K562 (cell line): Measurements from ENCODE around the gene CBY3. TPM values are rescaled to one million over a fixed set of nuclear protein-coding genes. Genes with fewer than 3 reads are reported as not detected.

ENCODE experiments used
- ARHGAP35 ChIP-seq: fragments of 450-650 bp; IDR thresholded peaks from 2 replicates; pipeline ENCODE4 v1.6.1; 2018; ENCODE audit not compliant: partially characterized antibody
- CBX5 ChIP-seq: IDR thresholded peaks from 2 replicates; pipeline ENCODE4 v1.6.1; 2014; ENCODE audit warnings: low read depth, borderline replicate concordance
- ETS1 ChIP-seq: conservative IDR thresholded peaks from 2 replicates; pipeline ENCODE4 v1.6.1; 2011; ENCODE audit warnings: low read depth, mild to moderate bottlenecking, low read length; ENCODE audit not compliant: control insufficient read depth
- HMG20B ChIP-seq: fragments of 250-450 bp; sonication (Bioruptor Pico); IDR thresholded peaks from 2 replicates; pipeline ENCODE4 v1.5.0; 2021; ENCODE audit warnings: mild to moderate bottlenecking
- HNRNPH1 ChIP-seq: fragments of 200-400 bp; formaldehyde crosslinking; optimal IDR thresholded peaks from 2 replicates; pipeline ENCODE3; 2017; ENCODE audit warnings: low read depth, mild to moderate bottlenecking, low read length, moderate library complexity
- HNRNPL ChIP-seq: fragments of 200-400 bp; formaldehyde crosslinking; IDR thresholded peaks from 2 replicates; pipeline ENCODE4 v1.6.1; 2017; ENCODE audit warnings: low read depth, mild to moderate bottlenecking, low read length
- PRPF4 ChIP-seq: fragments of 200-400 bp; formaldehyde crosslinking; IDR thresholded peaks from one replicate; pipeline ENCODE4 v1.6.1; 2017; ENCODE audit warnings: low read length, low read depth, mild to moderate bottlenecking; ENCODE audit not compliant: insufficient read depth, poor library complexity, severe bottlenecking
- SAFB2 ChIP-seq: fragments of 200-400 bp; formaldehyde crosslinking; IDR thresholded peaks from 2 replicates; pipeline ENCODE4 v1.6.1; 2018; ENCODE audit warnings: borderline replicate concordance, low read length, low read depth, moderate library complexity; ENCODE audit not compliant: severe bottlenecking
- SMAD3 ChIP-seq: fragments of 450-650 bp; formaldehyde crosslinking; conservative IDR thresholded peaks from 2 replicates; pipeline ENCODE4 v1.4.0; 2020; ENCODE audit warnings: mild to moderate bottlenecking
- STAT5B ChIP-seq: fragments of 250-450 bp; sonication (Bioruptor Pico); IDR thresholded peaks from 2 replicates; pipeline ENCODE4 v1.8.0; 2021; ENCODE audit warnings: mild to moderate bottlenecking, inconsistent platforms
- STAT6 ChIP-seq: sonication (generic); formaldehyde crosslinking; IDR thresholded peaks from 2 replicates; pipeline ENCODE4 v1.8.1; 2023; ENCODE audit warnings: mild to moderate bottlenecking, missing genetic modification reagents
- TGIF2 ChIP-seq: sonication (generic); formaldehyde crosslinking; IDR thresholded peaks from 2 replicates; pipeline ENCODE4 v1.8.1; 2022; ENCODE audit warnings: mild to moderate bottlenecking, missing genetic modification reagents, moderate library complexity
- ZNF140 ChIP-seq: fragments of 250-450 bp; sonication (Bioruptor Pico); IDR thresholded peaks from 2 replicates; pipeline ENCODE4 v1.8.0; 2021; ENCODE audit warnings: moderate library complexity, mild to moderate bottlenecking, inconsistent platforms
- polyA plus RNA-seq, 8 experiments: library from polyadenylated mRNA; depleted of rRNA in 4 of 8; stranded (reverse) in 5 of 8; unstranded in 3 of 8; fragments of >200 nt; fragmentation: Nextera tagmentation in 2 of 8; fragmentation: Illumina TruSeq in 1 of 8; extraction: Ambion mirVana in 2 of 8; extraction: Trizol in 1 of 8; gene quantifications; 2 replicates each; pipeline versions ENCODE4 v1.2.1 to v1.2.3, GENCODE V29; 2011 to 2014; ENCODE audit warnings: inconsistent platforms in 1 of 8, missing spikeins in 1 of 8
- total RNA-seq, 7 experiments: library from RNA; depleted of rRNA in 6 of 7; stranded (reverse); fragments of >200 nt in 6 of 7; fragmentation: Illumina TruSeq in 2 of 7; extraction: Trizol in 2 of 7; gene quantifications; 2 replicates each; pipeline versions ENCODE4 v1.2.1 to v1.2.3, GENCODE V29; 2011 to 2021; ENCODE audit warnings: low replicate concordance in 1 of 7
- TF ChIP-seq, protein P1 (sequence below): sonication (generic); formaldehyde crosslinking; IDR thresholded peaks from 2 replicates; pipeline ENCODE4 v1.5.0; 2020; ENCODE audit warnings: missing genetic modification reagents
- TF ChIP-seq, protein P2 (sequence below): fragments of 250-450 bp; sonication (Bioruptor Pico); IDR thresholded peaks from 2 replicates; pipeline ENCODE4 v1.4.0; 2020
- TF ChIP-seq, protein P3 (sequence below): fragments of 250-450 bp; sonication (Bioruptor Pico); IDR thresholded peaks from 2 replicates; pipeline ENCODE4 v1.4.0; 2020; ENCODE audit warnings: mild to moderate bottlenecking, moderate library complexity, borderline replicate concordance

The CBY3 gene
- total and polyA plus RNA-seq, 9 of the 15 experiments (the other 6 are each of a cell fraction or from before 2014, with no cell fraction given): not detected

- TF ChIP-seq TGIF2 (CRISPR knock-in tag): no peak
- peak; percentile 20; the same call in 1 of the 2 replicates for TF ChIP-seq STAT6
- TF ChIP-seq, protein P1, sequence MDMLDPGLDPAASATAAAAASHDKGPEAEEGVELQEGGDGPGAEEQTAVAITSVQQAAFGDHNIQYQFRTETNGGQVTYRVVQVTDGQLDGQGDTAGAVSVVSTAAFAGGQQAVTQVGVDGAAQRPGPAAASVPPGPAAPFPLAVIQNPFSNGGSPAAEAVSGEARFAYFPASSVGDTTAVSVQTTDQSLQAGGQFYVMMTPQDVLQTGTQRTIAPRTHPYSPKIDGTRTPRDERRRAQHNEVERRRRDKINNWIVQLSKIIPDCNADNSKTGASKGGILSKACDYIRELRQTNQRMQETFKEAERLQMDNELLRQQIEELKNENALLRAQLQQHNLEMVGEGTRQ (CRISPR knock-in tag): no peak
- TF ChIP-seq CBX5: no peak
- no peak for TF ChIP-seq ETS1
- TF ChIP-seq SMAD3 (CRISPR knock-in tag): 0 out of 2 replicates have a peak, but pooled peaks have one; percentile 35
- TF ChIP-seq STAT5B (CRISPR knock-in tag): no peak
- TF ChIP-seq HMG20B (CRISPR knock-in tag): no peak
- TF ChIP-seq ARHGAP35: no peak
- TF ChIP-seq HNRNPH1: no peak
- TF ChIP-seq, protein P2, sequence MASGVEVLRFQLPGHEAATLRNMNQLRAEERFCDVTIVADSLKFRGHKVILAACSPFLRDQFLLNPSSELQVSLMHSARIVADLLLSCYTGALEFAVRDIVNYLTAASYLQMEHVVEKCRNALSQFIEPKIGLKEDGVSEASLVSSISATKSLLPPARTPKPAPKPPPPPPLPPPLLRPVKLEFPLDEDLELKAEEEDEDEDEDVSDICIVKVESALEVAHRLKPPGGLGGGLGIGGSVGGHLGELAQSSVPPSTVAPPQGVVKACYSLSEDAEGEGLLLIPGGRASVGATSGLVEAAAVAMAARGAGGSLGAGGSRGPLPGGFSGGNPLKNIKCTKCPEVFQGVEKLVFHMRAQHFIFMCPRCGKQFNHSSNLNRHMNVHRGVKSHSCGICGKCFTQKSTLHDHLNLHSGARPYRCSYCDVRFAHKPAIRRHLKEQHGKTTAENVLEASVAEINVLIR (CRISPR knock-in tag): peak; percentile 33
- peak; percentile 24 for TF ChIP-seq PRPF4
- no peak for TF ChIP-seq HNRNPL
- no peak for TF ChIP-seq ZNF140
- TF ChIP-seq, protein P3, sequence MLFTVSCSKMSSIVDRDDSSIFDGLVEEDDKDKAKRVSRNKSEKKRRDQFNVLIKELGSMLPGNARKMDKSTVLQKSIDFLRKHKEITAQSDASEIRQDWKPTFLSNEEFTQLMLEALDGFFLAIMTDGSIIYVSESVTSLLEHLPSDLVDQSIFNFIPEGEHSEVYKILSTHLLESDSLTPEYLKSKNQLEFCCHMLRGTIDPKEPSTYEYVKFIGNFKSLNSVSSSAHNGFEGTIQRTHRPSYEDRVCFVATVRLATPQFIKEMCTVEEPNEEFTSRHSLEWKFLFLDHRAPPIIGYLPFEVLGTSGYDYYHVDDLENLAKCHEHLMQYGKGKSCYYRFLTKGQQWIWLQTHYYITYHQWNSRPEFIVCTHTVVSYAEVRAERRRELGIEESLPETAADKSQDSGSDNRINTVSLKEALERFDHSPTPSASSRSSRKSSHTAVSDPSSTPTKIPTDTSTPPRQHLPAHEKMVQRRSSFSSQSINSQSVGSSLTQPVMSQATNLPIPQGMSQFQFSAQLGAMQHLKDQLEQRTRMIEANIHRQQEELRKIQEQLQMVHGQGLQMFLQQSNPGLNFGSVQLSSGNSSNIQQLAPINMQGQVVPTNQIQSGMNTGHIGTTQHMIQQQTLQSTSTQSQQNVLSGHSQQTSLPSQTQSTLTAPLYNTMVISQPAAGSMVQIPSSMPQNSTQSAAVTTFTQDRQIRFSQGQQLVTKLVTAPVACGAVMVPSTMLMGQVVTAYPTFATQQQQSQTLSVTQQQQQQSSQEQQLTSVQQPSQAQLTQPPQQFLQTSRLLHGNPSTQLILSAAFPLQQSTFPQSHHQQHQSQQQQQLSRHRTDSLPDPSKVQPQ (CRISPR knock-in tag): no peak
- TF ChIP-seq SAFB2: no peak
Observed at GRCh38 chr5:179697993-179698934, 17.4 kb upstream of the CBY3 start (continued).
